Activated naive CD4-positive, alpha-beta T cell treated with anti-CD3 and anti-CD28 coated beads, Interleukin-2, amount 50 U/mL, for 72 hours (primary cell): ENCODE measurements around the gene PCGF6. TPM values are rescaled to one million over a fixed set of nuclear protein-coding genes. Genes with fewer than 3 reads are reported as not detected.

Experiments used
- total RNA-seq, 2 donors: library from RNA; stranded (reverse); gene quantifications; one replicate each; pipeline ENCODE4 v1.2.3, GENCODE V29; 2022

The PCGF6 gene
- total RNA-seq, 2 donors from 2014 or later: 13.2 to 15.2 TPM

Other genes starting within 250 kb of the PCGF6 start
- gene NT5C2, start 157.9 kb downstream of the PCGF6 start, total RNA-seq: 10 to 100 TPM; 42.0 to 46.5 TPM
- gene RPEL1, start 105.3 kb downstream of the PCGF6 start, total RNA-seq: not detected
- gene INA, start 74.0 kb downstream of the PCGF6 start, total RNA-seq: under 1 TPM in 1 of 2 donors, not detected in 1; 0.27 TPM
- 10 to 100 TPM in 1 of 2 donors, 1 to 10 TPM in 1; 10.0 to 21.8 TPM for gene TAF5, start 16.8 kb upstream of the PCGF6 start, total RNA-seq
- gene ATP5MK, start 45.3 kb upstream of the PCGF6 start, total RNA-seq: 100 to 1,000 TPM; 382 to 465 TPM
- gene PDCD11, start 45.5 kb upstream of the PCGF6 start, total RNA-seq: 10 to 100 TPM; 49.6 to 62.2 TPM
- gene CALHM2, start 101.2 kb upstream of the PCGF6 start, total RNA-seq: 10 to 100 TPM in 1 of 2 donors, 1 to 10 TPM in 1; 9.1 to 13.5 TPM
- gene CALHM1, start 107.8 kb upstream of the PCGF6 start, total RNA-seq: not detected
- not detected for gene CALHM3, start 128.1 kb upstream of the PCGF6 start, total RNA-seq
- 1 to 10 TPM in 1 of 2 donors, under 1 TPM in 1; 0.87 to 2.4 TPM for gene NEURL1, start 142.6 kb upstream of the PCGF6 start, total RNA-seq